ENCODE data around the gene COL4A2.

- no peak for TF ChIP-seq CTCF (IDR thresholded peaks at IDR 0.05)
- TF ChIP-seq POLR2A (IDR thresholded peaks at IDR 0.05) = no peak
Observed at GRCh38 chr13:110365876-110366275, 58.8 kb downstream of the COL4A2 start.

Measured in suprapubic skin (tissue), 3 donors.